ENCODE results near the gene WWOX. TPM values are rescaled to one million over a fixed set of nuclear protein-coding genes. Genes with fewer than 3 reads are reported as not detected.
"Not testable (repeated sequence)": the region's sequence is repeated elsewhere in the genome, so short reads cannot be mapped to it uniquely, and the experiment has no call there.

WWOX gene
- total and polyA plus RNA-seq, 4 donors, result 5.4 to 61.5 (median 18.4) TPM

- Histone ChIP-seq H3K9ac (ENCODE audit: insufficient read depth in 1 of 2, low read length in 2 of 2) (no peak overlapping the region), H3K4me1 (ENCODE audit: control insufficient read depth in 5 of 5, insufficient read depth in 5 of 5, low read length in 5 of 5) (no peaks in the 10 kb centered on the region), H3K9me3 (ENCODE audit: control insufficient read depth in 4 of 4, insufficient read depth in 3 of 4, low read length in 3 of 4) (no peaks in the 10 kb centered on the region), H3K4me3 (no peak overlapping the region), H3K36me3 (ENCODE audit: control insufficient read depth in 4 of 4, insufficient read depth in 4 of 4, low read length in 4 of 4) (no peaks in the 10 kb centered on the region), H3K27me3 (ENCODE audit: control insufficient read depth in 3 of 3, insufficient read depth in 3 of 3, low read length in 2 of 3) (no peaks in the 10 kb centered on the region), H3K27ac (ENCODE audit: low read depth in 1 of 2, low read length in 1 of 2) (no peak overlapping the region)
- 88 to 94% methylated on average over 9 of the region's 9 CpGs for WGBS, 2 donors
- DNase-seq (peak in 1 of 3 donors; percentile 28), ATAC-seq (ENCODE audit: insufficient read depth, low FRiP score) (no peak)
- TF ChIP-seq CTCF (IDR thresholded peaks at IDR 0.05; ENCODE audit: control extremely low read depth, extremely low read depth), result no peak
These were observed 498.5 kb downstream of the WWOX start for GRCh38 chr16:78597809-78598570.

- TF ChIP-seq CTCF (IDR thresholded peaks at IDR 0.05; ENCODE audit: control extremely low read depth, extremely low read depth), result no peak
- H3K27ac ChIP-seq (ENCODE audit: low read depth in 1 of 2, low read length in 1 of 2), result no peak overlapping the region
- H3K9ac ChIP-seq (ENCODE audit: insufficient read depth in 1 of 2, low read length in 2 of 2), result no peak overlapping the region
- WGBS, 2 donors, result 93 to 96% methylated on average over 4 of the region's 4 CpGs
- DNase-seq (no peak), ATAC-seq (ENCODE audit: insufficient read depth, low FRiP score) (no peak)
- no peaks in the 10 kb centered on the region for H3K27me3 ChIP-seq (ENCODE audit: control insufficient read depth in 3 of 3, insufficient read depth in 3 of 3, low read length in 2 of 3)
- H3K9me3 ChIP-seq (ENCODE audit: control insufficient read depth in 4 of 4, insufficient read depth in 3 of 4, low read length in 3 of 4), result no peaks in the 10 kb centered on the region
- H3K36me3 ChIP-seq (ENCODE audit: control insufficient read depth in 4 of 4, insufficient read depth in 4 of 4, low read length in 4 of 4), result no peaks in the 10 kb centered on the region
- no peaks in the 10 kb centered on the region for H3K4me1 ChIP-seq (ENCODE audit: control insufficient read depth in 5 of 5, insufficient read depth in 5 of 5, low read length in 5 of 5)
- no peak overlapping the region for H3K4me3 ChIP-seq
These were observed 499.8 kb downstream of the WWOX start for GRCh38 chr16:78599271-78599670.

- H3K27me3 ChIP-seq (ENCODE audit: control insufficient read depth in 3 of 3, insufficient read depth in 3 of 3, low read length in 2 of 3); H3K4me3 ChIP-seq; H3K9ac ChIP-seq (ENCODE audit: insufficient read depth in 1 of 2, low read length in 2 of 2); H3K27ac ChIP-seq (ENCODE audit: low read depth in 1 of 2, low read length in 1 of 2); H3K9me3 ChIP-seq (ENCODE audit: control insufficient read depth in 4 of 4, insufficient read depth in 3 of 4, low read length in 3 of 4); DNase-seq; ATAC-seq (ENCODE audit: insufficient read depth, low FRiP score); H3K4me1 ChIP-seq (ENCODE audit: control insufficient read depth in 5 of 5, insufficient read depth in 5 of 5, low read length in 5 of 5); H3K36me3 ChIP-seq (ENCODE audit: control insufficient read depth in 4 of 4, insufficient read depth in 4 of 4, low read length in 4 of 4): not testable (repeated sequence)
- 88 to 94% methylated on average over 2 of the region's 2 CpGs for WGBS, 2 donors
These were observed 505.1 kb downstream of the WWOX start for GRCh38 chr16:78604423-78605062.

GRCh38 chr16:78605548-78606101 lies 506.2 kb downstream of the WWOX start:
- Histone ChIP-seq H3K9ac (ENCODE audit: insufficient read depth in 1 of 2, low read length in 2 of 2) (no peak overlapping the region), H3K9me3 (ENCODE audit: control insufficient read depth in 4 of 4, insufficient read depth in 3 of 4, low read length in 3 of 4) (no peaks in the 10 kb centered on the region), H3K27me3 (ENCODE audit: control insufficient read depth in 3 of 3, insufficient read depth in 3 of 3, low read length in 2 of 3) (no peaks in the 10 kb centered on the region), H3K4me1 (ENCODE audit: control insufficient read depth in 5 of 5, insufficient read depth in 5 of 5, low read length in 5 of 5) (peaks cover 0 to 9% (median 3%) of the 10 kb centered on the region in 5 donors), H3K4me3 (no peak overlapping the region), H3K36me3 (ENCODE audit: control insufficient read depth in 4 of 4, insufficient read depth in 4 of 4, low read length in 4 of 4) (no peaks in the 10 kb centered on the region), H3K27ac (ENCODE audit: low read depth in 1 of 2, low read length in 1 of 2) (no peak overlapping the region)
- ATAC-seq (ENCODE audit: insufficient read depth, low FRiP score) (no peak), DNase-seq (no peak)
- TF ChIP-seq CTCF (IDR thresholded peaks at IDR 0.05; ENCODE audit: control extremely low read depth, extremely low read depth), result no peak
- 96 to 97% methylated on average over 6 of the region's 6 CpGs for WGBS, 2 donors
